Measurements from ENCODE around the gene KRTAP5-8.
"Not testable (repeated sequence)": the region's sequence is repeated elsewhere in the genome, so short reads cannot be mapped to it uniquely, and the experiment has no call there.

Gene KRTAP5-8

DNA sequence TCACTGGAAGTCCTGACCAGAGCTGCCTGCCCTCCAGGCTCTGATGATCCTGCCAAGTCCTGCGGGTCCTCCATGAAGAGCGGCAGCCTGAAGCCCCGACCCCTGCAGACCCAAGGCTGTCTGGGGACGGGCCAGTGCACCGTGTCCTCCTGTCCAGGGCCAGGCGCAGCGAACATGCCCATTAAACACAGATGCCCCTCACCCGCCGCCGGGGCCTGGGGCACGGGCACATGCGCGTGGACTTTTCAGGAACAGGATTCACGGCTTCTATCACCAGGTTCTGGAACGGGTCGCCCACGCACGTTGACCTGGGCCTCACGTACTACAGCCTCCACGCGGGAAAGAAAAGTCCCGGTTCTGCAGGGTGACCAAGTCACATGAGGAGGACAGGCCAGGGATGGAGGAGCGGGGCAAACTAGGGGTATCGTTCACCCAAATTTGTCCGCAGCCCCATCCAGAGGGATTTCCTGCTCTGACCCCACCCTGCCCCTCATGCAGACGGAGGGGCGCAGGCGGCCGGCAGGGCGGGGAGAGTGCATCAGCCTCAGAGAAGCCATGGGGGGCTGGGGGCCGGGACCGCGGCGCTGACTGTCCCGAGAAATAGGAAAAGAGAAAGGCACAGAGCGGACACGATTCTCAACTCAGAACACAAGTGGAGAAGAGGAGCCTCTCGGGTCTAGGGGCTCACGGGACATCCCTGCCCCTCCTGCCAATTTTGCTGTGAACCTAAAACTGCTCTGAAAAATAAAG, 33.5 kb downstream of the KRTAP5-8 start:
- DNase-seq (ENCODE audit: low read depth in 2 of 2, low spot score in 1 of 2) = not testable (repeated sequence)

GRCh38 chr11:71572811-71573210, 35.0 kb downstream of the KRTAP5-8 start:
- DNase-seq (ENCODE audit: low read depth in 2 of 2, low spot score in 1 of 2) = no peak

DNA sequence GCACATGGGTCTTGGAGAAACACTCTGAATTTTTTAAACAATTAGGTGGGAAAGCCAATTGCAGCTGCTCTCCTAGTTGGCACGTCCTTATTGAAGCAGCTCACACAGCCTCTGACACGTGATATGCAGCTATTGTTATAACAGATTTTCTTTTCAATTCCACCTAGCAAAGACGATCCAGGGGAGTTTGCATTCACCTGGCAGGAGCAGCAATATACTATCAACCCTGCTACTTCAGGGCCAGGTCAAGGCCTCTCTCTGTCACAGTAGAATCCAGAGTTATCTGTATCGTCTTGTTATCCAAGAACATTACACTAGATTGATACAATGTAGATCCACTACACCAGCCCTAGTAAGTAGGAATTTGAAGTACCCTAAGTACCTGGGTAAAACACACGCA, 36.6 kb downstream of the KRTAP5-8 start:
- no peak for DNase-seq (ENCODE audit: low read depth in 2 of 2, low spot score in 1 of 2)

DNA sequence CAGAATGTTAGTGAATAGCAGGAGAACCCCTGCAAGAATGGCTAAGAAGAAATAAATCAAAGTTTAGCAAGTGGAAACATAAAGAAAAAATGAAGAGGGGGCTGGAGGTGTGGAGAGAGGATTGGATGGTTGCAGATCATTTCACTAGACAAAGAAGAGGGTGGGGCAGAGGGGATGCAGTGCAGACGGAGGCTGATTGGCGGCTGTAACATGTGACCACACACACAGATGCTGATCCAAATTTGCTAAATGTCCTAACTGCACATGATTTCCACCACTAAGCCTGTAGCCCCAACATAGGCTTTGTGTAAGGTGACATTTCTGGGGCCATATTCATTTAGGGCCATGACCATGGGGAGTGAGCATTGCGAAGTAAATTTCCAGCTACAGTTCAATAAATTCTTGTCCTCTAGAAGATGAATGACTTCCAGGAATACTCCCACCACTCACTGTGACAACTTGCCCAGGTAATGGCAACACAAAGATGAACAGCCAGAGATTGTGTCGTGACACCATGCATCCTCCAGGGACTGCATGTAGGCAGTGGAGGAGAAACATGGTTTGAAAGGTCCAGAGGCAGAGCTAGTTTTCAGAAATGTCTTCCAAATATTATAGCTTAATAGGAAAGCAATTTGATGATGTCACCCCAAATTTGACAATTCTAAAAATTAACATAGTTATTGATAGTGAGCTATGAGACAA, 38.0 kb downstream of the KRTAP5-8 start:
- no peak for DNase-seq (ENCODE audit: low read depth in 2 of 2, low spot score in 1 of 2)

DNA sequence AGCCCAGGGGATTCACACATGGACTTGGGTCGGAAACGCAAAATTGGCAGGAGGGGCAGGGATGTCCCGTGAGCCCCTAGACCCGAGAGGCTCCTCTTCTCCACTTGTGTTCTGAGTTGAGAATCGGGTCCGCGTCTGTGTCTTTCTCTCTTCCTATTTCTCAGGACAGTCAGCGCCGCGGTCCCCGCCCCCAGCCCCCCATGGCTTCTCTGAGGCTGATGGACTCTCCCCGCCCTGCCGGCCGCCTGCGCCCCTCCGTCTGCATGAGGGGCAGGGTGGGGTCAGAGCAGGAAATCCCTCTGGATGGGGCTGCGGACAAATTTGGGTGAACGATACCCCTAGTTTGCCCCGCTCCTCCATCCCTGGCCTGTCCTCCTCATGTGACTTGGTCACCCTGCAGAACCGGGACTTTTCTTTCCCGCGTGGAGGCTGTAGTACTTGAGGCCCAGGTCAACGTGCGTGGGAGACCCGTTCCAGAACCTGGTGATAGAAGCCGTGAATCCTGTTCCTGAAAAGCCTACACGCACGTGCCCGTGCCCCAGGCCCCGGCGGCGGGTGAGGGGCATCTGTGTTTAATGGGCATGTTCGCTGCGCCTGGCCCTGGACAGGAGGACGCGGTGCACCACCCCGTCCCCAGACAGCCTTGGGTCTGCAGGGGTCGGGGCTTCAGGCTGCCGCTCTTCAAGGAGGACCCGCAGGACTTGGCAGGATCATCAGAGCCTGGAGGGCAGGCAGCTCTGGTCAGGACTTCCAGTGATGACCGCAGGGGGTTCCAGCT, 39.1 kb downstream of the KRTAP5-8 start:
- not testable (repeated sequence) for DNase-seq (ENCODE audit: low read depth in 2 of 2, low spot score in 1 of 2)

DNA sequence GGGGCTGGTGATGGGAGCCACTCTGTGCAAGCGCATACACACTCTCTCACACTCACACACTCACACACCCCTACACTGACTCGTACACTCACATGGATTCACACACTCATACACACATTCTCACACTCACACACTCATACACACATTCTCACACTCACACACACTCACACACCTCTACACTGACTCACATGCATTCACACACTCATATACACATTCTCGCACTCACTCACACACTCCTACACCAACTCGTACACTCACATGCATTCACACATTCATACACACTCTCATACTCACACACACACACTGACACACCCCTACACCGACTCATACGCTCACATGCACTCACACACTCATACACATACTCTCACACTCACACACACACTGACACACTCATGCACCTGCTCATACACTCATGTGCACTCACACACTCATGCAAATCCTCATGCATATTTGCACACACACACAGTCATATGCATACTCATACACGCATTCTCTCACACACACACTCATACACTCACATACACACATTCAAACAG, 39.7 kb downstream of the KRTAP5-8 start:
- no peak for DNase-seq (ENCODE audit: low read depth in 2 of 2, low spot score in 1 of 2)

- DNase-seq (ENCODE audit: low read depth in 2 of 2, low spot score in 1 of 2) = not testable (repeated sequence)
Observed at GRCh38 chr11:71579513-71579912, 41.7 kb downstream of the KRTAP5-8 start.

GRCh38 chr11:71580057-71581003, 42.5 kb downstream of the KRTAP5-8 start:
- no peak for DNase-seq (ENCODE audit: low read depth in 2 of 2, low spot score in 1 of 2)

- no peak for DNase-seq (ENCODE audit: low read depth in 2 of 2, low spot score in 1 of 2)
Observed at GRCh38 chr11:71581826-71582225, 44.0 kb downstream of the KRTAP5-8 start.

GRCh38 chr11:71582309-71582895, 44.6 kb downstream of the KRTAP5-8 start, which contains the start of gene KRTAP5-11:
Gene KRTAP5-11, minus strand, starts transcription at chr11:71582875. Its CDS starts 38 bp downstream, at chr11:71582837.
- DNase-seq (ENCODE audit: low read depth in 2 of 2, low spot score in 1 of 2) = no peak

GRCh38 chr11:71582969-71583368, 45.1 kb downstream of the KRTAP5-8 start:
- DNase-seq (ENCODE audit: low read depth in 2 of 2, low spot score in 1 of 2) = not testable (repeated sequence)

GRCh38 chr11:71585673-71586072, 47.8 kb downstream of the KRTAP5-8 start:
- DNase-seq (ENCODE audit: low read depth in 2 of 2, low spot score in 1 of 2) = not testable (repeated sequence)

DNA sequence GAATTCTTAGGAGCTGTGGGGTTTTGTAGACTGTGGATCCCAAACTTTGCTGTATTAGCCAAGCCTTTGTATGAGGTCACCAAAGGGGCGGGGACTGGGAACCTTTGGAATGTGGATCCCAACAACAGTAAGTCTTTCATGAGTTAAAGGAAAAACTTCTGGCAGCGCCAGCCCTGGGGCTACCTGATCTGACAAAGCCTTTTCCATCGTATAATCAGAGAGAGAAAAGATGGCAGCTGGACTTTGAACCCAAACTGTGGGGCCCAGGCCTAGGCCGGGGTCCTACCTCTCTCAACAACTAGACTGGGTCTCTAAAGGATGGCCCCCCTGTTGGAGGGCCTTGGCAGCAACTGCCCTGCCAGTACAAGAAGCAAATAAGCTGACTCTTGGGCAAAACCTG, 50.5 kb downstream of the KRTAP5-8 start:
- not testable (repeated sequence) for DNase-seq (ENCODE audit: low read depth in 2 of 2, low spot score in 1 of 2)

Data from stimulated activated CD8-positive, alpha-beta memory T cell treated with anti-CD3 and anti-CD28 coated beads, Interleukin-4, amount 100 ng/mL, for 4 hours (primary cell).